WERI-Rb-1 (cell line): ENCODE data around the gene MAP1B.

ENCODE experiments used
- DNase-seq: peaks from one replicate; pipeline ENCODE4 v3.0.0-alpha.2; 2020
- H3K27ac ChIP-seq: fragments of 250-450 bp; sonication (Bioruptor Pico); 2 replicates; pipeline ENCODE4 v1.5.1; 2020; ENCODE audit warnings: mild to moderate bottlenecking, moderate library complexity
- H3K27me3 ChIP-seq: fragments of 250-450 bp; sonication (Bioruptor Pico); 2 replicates; pipeline ENCODE4 v1.5.1; 2021; ENCODE audit warnings: mild to moderate bottlenecking, low read depth, moderate library complexity; ENCODE audit not compliant: insufficient read depth, severe bottlenecking
- H3K36me3 ChIP-seq: fragments of 250-450 bp; sonication (Bioruptor Pico); 2 replicates; pipeline ENCODE4 v1.5.1; 2020; ENCODE audit warnings: mild to moderate bottlenecking, moderate library complexity
- H3K4me3 ChIP-seq: 2 replicates; pipeline ENCODE4 v1.5.1; 2011; ENCODE audit warnings: low read depth, mild to moderate bottlenecking, control low read depth, low read length
- H3K9me3 ChIP-seq: fragments of 250-450 bp; sonication (Bioruptor Pico); 2 replicates; pipeline ENCODE4 v1.5.1; 2021; ENCODE audit warnings: mild to moderate bottlenecking, moderate library complexity; ENCODE audit not compliant: severe bottlenecking
- TF ChIP-seq, protein P1 (sequence below): IDR thresholded peaks from 2 replicates; pipeline ENCODE4 v1.5.1; 2011; ENCODE audit warnings: low read depth, mild to moderate bottlenecking, control low read depth, inconsistent platforms, low read length

MAP1B gene

DNA sequence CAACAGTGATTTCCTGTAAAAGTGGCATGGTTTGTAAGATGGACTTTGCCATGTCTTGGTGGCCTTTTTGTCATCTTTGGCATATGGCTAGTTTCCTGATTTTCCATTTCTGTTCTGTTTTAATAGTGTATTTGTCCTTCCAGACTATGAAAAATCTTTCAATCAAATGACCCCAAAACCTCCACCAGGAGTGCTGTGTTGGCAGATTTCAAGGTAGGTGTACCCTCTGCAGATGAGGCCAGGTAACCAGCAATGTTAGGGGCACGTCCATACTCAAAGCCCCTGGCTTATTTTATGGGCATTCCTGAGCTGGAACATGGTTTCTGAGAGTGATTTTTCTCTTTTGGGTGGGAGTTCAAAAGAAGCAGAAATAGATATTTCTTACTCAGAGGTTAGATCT lies 15.2 kb upstream of the MAP1B start:
- Histone ChIP-seq H3K9me3 (no peaks in the 10 kb centered on the region), H3K36me3 (no peaks in the 10 kb centered on the region), H3K27ac (no peak overlapping the region), H3K27me3 (no peaks in the 10 kb centered on the region), H3K4me3 (no peak overlapping the region)
- TF ChIP-seq, protein P1, sequence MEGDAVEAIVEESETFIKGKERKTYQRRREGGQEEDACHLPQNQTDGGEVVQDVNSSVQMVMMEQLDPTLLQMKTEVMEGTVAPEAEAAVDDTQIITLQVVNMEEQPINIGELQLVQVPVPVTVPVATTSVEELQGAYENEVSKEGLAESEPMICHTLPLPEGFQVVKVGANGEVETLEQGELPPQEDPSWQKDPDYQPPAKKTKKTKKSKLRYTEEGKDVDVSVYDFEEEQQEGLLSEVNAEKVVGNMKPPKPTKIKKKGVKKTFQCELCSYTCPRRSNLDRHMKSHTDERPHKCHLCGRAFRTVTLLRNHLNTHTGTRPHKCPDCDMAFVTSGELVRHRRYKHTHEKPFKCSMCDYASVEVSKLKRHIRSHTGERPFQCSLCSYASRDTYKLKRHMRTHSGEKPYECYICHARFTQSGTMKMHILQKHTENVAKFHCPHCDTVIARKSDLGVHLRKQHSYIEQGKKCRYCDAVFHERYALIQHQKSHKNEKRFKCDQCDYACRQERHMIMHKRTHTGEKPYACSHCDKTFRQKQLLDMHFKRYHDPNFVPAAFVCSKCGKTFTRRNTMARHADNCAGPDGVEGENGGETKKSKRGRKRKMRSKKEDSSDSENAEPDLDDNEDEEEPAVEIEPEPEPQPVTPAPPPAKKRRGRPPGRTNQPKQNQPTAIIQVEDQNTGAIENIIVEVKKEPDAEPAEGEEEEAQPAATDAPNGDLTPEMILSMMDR = no peak
- DNase-seq = no peak

DNA sequence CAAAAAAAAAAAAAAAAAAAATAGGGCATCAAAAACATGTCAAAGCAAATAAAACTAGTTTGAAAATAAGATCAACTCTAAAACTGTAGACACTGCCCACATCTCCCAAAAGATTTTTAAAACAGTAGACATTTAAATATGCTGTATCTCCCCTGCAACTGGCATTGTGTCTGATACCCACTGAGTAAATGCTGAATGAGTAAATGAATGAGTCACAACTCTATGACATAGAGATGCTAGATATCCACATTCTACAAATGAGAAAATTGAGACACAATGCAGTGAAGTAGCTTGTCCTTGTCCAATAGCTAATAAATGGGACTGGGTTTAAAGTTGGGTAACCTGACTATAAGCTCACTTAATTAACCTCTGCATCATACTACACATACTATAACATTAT lies 14.1 kb upstream of the MAP1B start:
- TF ChIP-seq, protein P1 = no peak
- no peak for DNase-seq
- H3K27ac ChIP-seq = no peak overlapping the region
- H3K4me3 ChIP-seq = no peak overlapping the region
- H3K36me3 ChIP-seq = no peaks in the 10 kb centered on the region
- no peaks in the 10 kb centered on the region for H3K9me3 ChIP-seq
- no peaks in the 10 kb centered on the region for H3K27me3 ChIP-seq

DNA sequence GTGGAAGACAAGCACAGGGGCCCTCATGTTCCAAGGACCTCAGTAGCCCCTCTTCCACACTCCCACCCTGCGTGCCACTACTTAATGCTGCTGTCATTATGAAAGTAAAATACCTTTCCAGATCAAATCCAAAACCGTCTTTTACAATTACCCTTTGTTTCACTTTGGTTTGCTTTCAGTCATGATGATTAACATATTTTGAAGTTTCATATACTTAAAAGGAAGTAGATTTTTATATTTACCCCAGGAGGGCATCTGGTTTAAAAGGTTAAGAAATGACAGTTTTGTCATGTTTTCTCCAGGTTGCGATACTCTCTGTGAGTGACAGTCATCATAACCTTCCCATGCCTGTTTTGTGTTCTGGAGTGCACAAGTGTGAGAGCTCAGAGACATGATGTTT lies 13.5 kb upstream of the MAP1B start:
- Histone ChIP-seq H3K27me3 (no peaks in the 10 kb centered on the region), H3K4me3 (no peak overlapping the region), H3K9me3 (no peaks in the 10 kb centered on the region), H3K27ac (no peak overlapping the region), H3K36me3 (no peaks in the 10 kb centered on the region)
- TF ChIP-seq, protein P1 = no peak
- no peak for DNase-seq

DNA sequence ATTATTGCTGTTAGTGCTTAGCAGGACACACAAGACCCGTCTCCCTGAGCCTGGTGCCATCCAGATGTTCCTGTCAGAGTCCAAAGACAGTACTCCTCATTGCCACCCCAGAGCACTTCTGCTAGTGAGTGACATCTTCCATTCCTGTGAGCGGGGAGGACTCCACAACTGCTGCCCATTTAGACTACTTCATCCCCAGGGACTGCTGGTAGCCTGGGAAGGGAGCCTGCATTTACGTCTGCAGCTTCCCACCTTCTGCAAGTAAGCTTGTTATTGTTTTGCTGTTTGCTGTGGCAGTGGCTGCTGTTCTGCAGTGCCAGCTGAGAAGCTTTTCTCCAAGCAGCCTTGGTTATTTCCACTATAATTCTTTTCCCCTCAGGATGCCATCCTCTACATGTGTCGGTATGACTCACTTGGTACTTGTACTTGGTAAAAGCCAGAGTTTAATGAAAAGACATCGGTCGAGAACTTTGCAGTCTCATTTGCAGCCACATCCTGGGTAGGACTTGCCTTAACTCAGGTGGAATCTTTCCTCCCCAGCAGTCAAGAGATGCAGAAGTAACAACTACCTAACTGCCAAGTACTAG lies 10.6 kb upstream of the MAP1B start:
- H3K36me3 ChIP-seq = no peaks in the 10 kb centered on the region
- no peak overlapping the region for H3K4me3 ChIP-seq
- TF ChIP-seq, protein P1 = no peak
- no peak for DNase-seq
- H3K27me3 ChIP-seq = no peaks in the 10 kb centered on the region
- no peaks in the 10 kb centered on the region for H3K9me3 ChIP-seq
- no peak overlapping the region for H3K27ac ChIP-seq

DNA sequence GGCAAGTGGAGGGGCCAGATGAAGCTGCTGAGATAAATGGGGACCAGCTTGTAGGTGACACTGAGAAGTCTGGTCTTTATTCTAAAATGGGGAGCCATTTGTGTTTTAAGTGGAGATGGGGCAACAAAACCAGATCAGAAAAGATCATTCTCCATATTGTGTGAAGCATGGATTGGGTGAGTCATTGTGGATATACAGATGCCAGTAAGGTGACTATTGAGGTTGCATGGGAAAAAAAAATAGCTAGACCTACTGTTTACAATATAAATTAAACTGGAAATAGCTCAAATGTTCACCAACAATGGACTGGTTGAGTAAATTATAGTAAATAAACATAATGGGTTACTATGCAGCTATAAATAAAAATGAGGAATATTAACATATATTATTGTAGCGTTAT lies 5.4 kb upstream of the MAP1B start:
- H3K4me3 ChIP-seq = no peak overlapping the region
- DNase-seq = no peak
- TF ChIP-seq, protein P1 = no peak
- H3K36me3 ChIP-seq = no peaks in the 10 kb centered on the region
- no peaks in the 10 kb centered on the region for H3K9me3 ChIP-seq
- H3K27me3 ChIP-seq = no peaks in the 10 kb centered on the region
- H3K27ac ChIP-seq = no peak overlapping the region

DNA sequence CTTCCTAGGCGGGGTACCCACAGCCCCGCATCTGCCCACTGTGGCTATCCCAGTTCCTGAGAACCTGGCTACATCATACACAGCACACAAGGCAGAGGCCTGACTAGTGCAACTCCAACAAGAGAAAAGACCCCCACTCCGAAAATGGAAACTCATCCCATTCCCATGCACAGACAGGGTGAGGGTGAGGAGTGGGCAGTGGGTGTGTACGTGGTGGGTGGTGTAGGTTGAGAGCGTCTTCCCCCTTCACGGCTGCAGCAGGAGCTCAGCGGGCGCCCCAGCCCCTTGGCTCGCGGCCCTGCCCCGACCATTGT lies 501 bp upstream of the MAP1B start:
- H3K36me3 ChIP-seq = peaks cover 38% of the 10 kb centered on the region
- H3K27me3 ChIP-seq = no peaks in the 10 kb centered on the region
- no peaks in the 10 kb centered on the region for H3K9me3 ChIP-seq
- TF ChIP-seq, protein P1 = no peak
- no peak for DNase-seq
- peak overlapping the region; percentile 100 for H3K4me3 ChIP-seq
- peak overlapping the region; percentile 88 for H3K27ac ChIP-seq
